Endothelial cell of umbilical vein (primary cell): ENCODE data around the gene C7. TPM values are rescaled to one million over a fixed set of nuclear protein-coding genes. Genes with fewer than 3 reads are reported as not detected.

Experiments
- BruUV-seq: library from RNA; stranded (reverse); fragments of 400-500 nt; replicated peaks from 2 replicates; lab custom pipeline; 2021; lab: Mats Ljungman, UMichigan
- CTCF ChIA-PET: fragments of 300-600, 350-600 bp; sonication (Branson Sonifier 250); formaldehyde crosslinking; loops from one replicate; lab custom pipeline; 2021; ENCODE audit warnings: antibody characterized with exemption, inconsistent platforms; lab: Charles Lee
- POLR2A ChIA-PET: fragments of 300-600, 350-600 bp; sonication (Branson Sonifier 250); formaldehyde crosslinking; loops from one replicate; lab custom pipeline; 2021; ENCODE audit warnings: antibody characterized with exemption, inconsistent platforms; lab: Charles Lee
- DNase-seq: peaks from one replicate; pipeline ENCODE4 v3.0.0-alpha.2; 2011; ENCODE audit warnings: low read depth, low spot score
- FAIRE-seq: peaks from 2 replicates; lab custom pipeline; 2011; peaks lifted over from hg19 to GRCh38; lab: Jason Lieb, UNC
- H2AFZ ChIP-seq: 2 replicates; pipeline ENCODE4 v1.6.0; 2012; ENCODE audit warnings: low read depth, low read length, control low read depth, inconsistent platforms
- H3K27ac ChIP-seq: 2 replicates; pipeline ENCODE4 v1.5.1; 2011; ENCODE audit warnings: low read depth, mild to moderate bottlenecking, control low read depth, low read length, moderate library complexity; ENCODE audit not compliant: insufficient read depth
- H3K27me3 ChIP-seq, 2 experiments: 2 replicates each; pipeline versions ENCODE4 v1.6.0 to v1.6.1; 2011; ENCODE audit warnings: low read length in 2 of 2, mixed read lengths in 1 of 2; ENCODE audit not compliant: control insufficient read depth in 2 of 2, insufficient read depth in 2 of 2
- H3K36me3 ChIP-seq, 2 experiments: 2 replicates in 1 of 2; 3 replicates in 1 of 2; pipeline ENCODE4 v1.5.1; 2011; ENCODE audit warnings: low read length in 2 of 2, mild to moderate bottlenecking in 1 of 2, moderate library complexity in 1 of 2; ENCODE audit not compliant: control insufficient read depth in 2 of 2, insufficient read depth in 2 of 2; ENCODE audit errors: extremely low read depth in 1 of 2
- H3K4me1 ChIP-seq: 3 replicates; pipeline ENCODE4 v1.5.1; 2011; ENCODE audit warnings: mild to moderate bottlenecking, low read length; ENCODE audit not compliant: control insufficient read depth, insufficient read depth; ENCODE audit errors: extremely low read depth
- H3K4me2 ChIP-seq: 2 replicates; pipeline ENCODE4 v1.6.1; 2011; ENCODE audit warnings: low read length, control low read depth, mixed read lengths; ENCODE audit not compliant: insufficient read depth
- H3K4me3 ChIP-seq, 3 experiments: fragments of 200-600 bp in 1 of 3; sonication (generic), shearing (Covaris generic) in 1 of 3; replicated peaks in 1 of 3; 2 replicates each; pipeline ENCODE4 v1.5.1; 2011 to 2016; ENCODE audit warnings: control low read depth in 3 of 3, low read length in 3 of 3, mild to moderate bottlenecking in 2 of 3, inconsistent platforms in 1 of 3, low read depth in 1 of 3, moderate library complexity in 1 of 3; ENCODE audit not compliant: insufficient read depth in 1 of 3
- H3K79me2 ChIP-seq: 2 replicates; pipeline ENCODE4 v1.6.0; 2012; ENCODE audit warnings: low read length, inconsistent platforms; ENCODE audit not compliant: control insufficient read depth, insufficient read depth
- H3K9ac ChIP-seq: replicated peaks from 2 replicates; pipeline ENCODE3; 2011; ENCODE audit warnings: low read length, control low read depth; ENCODE audit not compliant: insufficient read depth; ENCODE audit errors: extremely low read depth
- H3K9me1 ChIP-seq: replicated peaks from 3 replicates; pipeline ENCODE4 v1.6.0; 2011; ENCODE audit warnings: mild to moderate bottlenecking, low read length; ENCODE audit not compliant: control insufficient read depth, insufficient read depth; ENCODE audit errors: extremely low read depth
- H3K9me3 ChIP-seq: replicated peaks from 2 replicates; pipeline ENCODE4 v1.5.1; 2012; ENCODE audit warnings: low read length, inconsistent platforms; ENCODE audit not compliant: control insufficient read depth, insufficient read depth
- H4K20me1 ChIP-seq: replicated peaks from 2 replicates; pipeline ENCODE3; 2011; ENCODE audit warnings: mild to moderate bottlenecking, low read length; ENCODE audit not compliant: control insufficient read depth, insufficient read depth; ENCODE audit errors: extremely low read depth
- CTCF ChIP-seq, 2 donors: IDR thresholded peaks; 1 replicate in 1 of 2; 2 replicates in 1 of 2; pipeline ENCODE4 v1.5.1; 2011; ENCODE audit warnings: low read length in 2 of 2, mild to moderate bottlenecking in 2 of 2, moderate library complexity in 2 of 2, control low read depth in 1 of 2, inconsistent platforms in 1 of 2, low read depth in 1 of 2; ENCODE audit not compliant: insufficient read depth in 1 of 2; ENCODE audit errors: extremely low read depth in 1 of 2
- EZH2 ChIP-seq: IDR thresholded peaks from 2 replicates; pipeline ENCODE4 v1.6.1; 2012; ENCODE audit warnings: borderline replicate concordance, low read depth, mild to moderate bottlenecking, moderate library complexity, low read length, inconsistent platforms; ENCODE audit not compliant: severe bottlenecking
- FOS ChIP-seq: IDR thresholded peaks from 2 replicates; pipeline ENCODE4 v1.6.1; 2011; ENCODE audit warnings: mild to moderate bottlenecking, low read length, moderate library complexity, borderline replicate concordance; ENCODE audit not compliant: insufficient read depth
- JUN ChIP-seq: IDR thresholded peaks from 2 replicates; pipeline ENCODE4 v1.6.1; 2011; ENCODE audit warnings: borderline replicate concordance, low read depth; ENCODE audit not compliant: insufficient read length, insufficient read depth
- MAX ChIP-seq: IDR thresholded peaks from 2 replicates; pipeline ENCODE4 v1.6.1; 2011; ENCODE audit not compliant: insufficient read depth, insufficient read length
- MYC ChIP-seq: IDR thresholded peaks from one replicate; pipeline ENCODE4 v1.6.1; 2011; ENCODE audit warnings: mild to moderate bottlenecking, low read depth, low read length
- POLR2A ChIP-seq: IDR thresholded peaks from 2 replicates; pipeline ENCODE4 v1.6.1; 2012; ENCODE audit warnings: low read depth, mild to moderate bottlenecking, control low read depth, low read length
- POLR2AphosphoS5 ChIP-seq: IDR thresholded peaks from 2 replicates; pipeline ENCODE4 v1.6.1; 2012; ENCODE audit warnings: low read depth, mild to moderate bottlenecking, control low read depth, low read length, moderate library complexity; ENCODE audit not compliant: insufficient read depth
- dilution Hi-C: fragments of 300-500 bp; cut with MboI; formaldehyde crosslinking; loops from one replicate; pipeline ENCODE4 v1.15.0; 2019; ENCODE audit warnings: low sequenced_read_pairs; ENCODE audit not compliant: extremely low pct_ligation_motif_present
- intact Hi-C: fragments of 100-400 bp; cut with micrococcal nuclease; formaldehyde crosslinking; loops from one replicate; pipeline ENCODE4 v1.10.0; 2022
- polyA plus RNA-seq, 4 experiments: library from polyadenylated mRNA; depleted of rRNA in 3 of 4; stranded (reverse) in 3 of 4; unstranded in 1 of 4; fragments of >200 nt; gene quantifications; 2 replicates each; pipeline versions ENCODE4 v1.2.1 to v1.2.3, GENCODE V29; 2011 to 2012; ENCODE audit warnings: missing spikeins in 1 of 4
- total RNA-seq: library from RNA; stranded (reverse); gene quantifications from 2 replicates; pipeline ENCODE4 v1.2.3, GENCODE V29; 2021

C7 gene
- total and polyA plus RNA-seq, 2 donors (not counting 3 experiments of a cell fraction or from before 2014, with no cell fraction given): 0.08 to 0.29 TPM

DNA sequence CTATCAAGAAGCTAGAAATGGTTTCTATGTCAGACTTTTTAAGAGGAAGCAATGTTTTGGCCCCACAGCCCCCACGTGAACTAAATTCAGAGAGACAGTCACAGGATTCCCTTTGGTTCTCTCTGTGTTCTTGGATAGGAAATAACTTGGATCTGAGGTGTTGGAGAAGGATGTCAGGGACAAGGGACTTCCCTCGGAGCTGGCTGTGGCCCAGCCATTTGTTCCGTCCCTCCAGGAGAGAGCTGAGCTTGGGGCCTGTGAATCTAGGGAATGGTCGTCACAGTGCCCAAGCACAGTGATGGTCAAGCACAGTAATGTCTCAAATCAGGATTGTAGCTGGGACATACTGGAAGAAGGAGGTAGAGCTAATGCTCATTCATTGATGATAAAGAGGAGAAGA lies 2.0 kb downstream of the C7 start:
- Histone ChIP-seq H3K36me3 (no peaks in the 10 kb centered on the region), H3K27ac (no peak overlapping the region), H2AFZ (no peak overlapping the region), H3K4me2 (no peak overlapping the region), H3K9me1 (no peaks in the 10 kb centered on the region), H3K4me3 (no peak overlapping the region), H3K9me3 (no peaks in the 10 kb centered on the region), H3K9ac (no peak overlapping the region), H3K4me1 (no peaks in the 10 kb centered on the region), H3K79me2 (no peaks in the 10 kb centered on the region), H4K20me1 (no peaks in the 10 kb centered on the region), H3K27me3 (peaks cover 3 to 4% of the 10 kb centered on the region in 2 experiments)
- FAIRE-seq (no peak), DNase-seq (no peak)
- ChIA-PET POLR2A (no interaction called here), CTCF (interaction anchor here (0.9 kb wide), 1 partner anchor 1263 kb away, joined by 3 read pairs; no protein-coding TSS in a partner anchor)
- intact Hi-C loops: no loop called here
- TF ChIP-seq FOS (no peak), EZH2 (no peak), MAX (no peak), MYC (no peak), POLR2AphosphoS5 (no peak), JUN (no peak), CTCF (IDR thresholded peaks at IDR 0.05; ENCODE audit: extremely low read depth in 1 of 2, insufficient read depth in 1 of 2, low read depth in 1 of 2, low read length in 2 of 2) (no peak), POLR2A (no peak)
- no TSS peak for BruUV-seq
- dilution Hi-C loops: no loop called here
